ENCODE data around the gene ZNF787. TPM values are rescaled to one million over a fixed set of nuclear protein-coding genes. Genes with fewer than 3 reads are reported as not detected.

The ZNF787 gene
- total and polyA plus RNA-seq, 2 of the 13 experiments (the other 11 are each of a cell fraction or from before 2014, with no cell fraction given): 15.1 to 42.8 TPM

GRCh38 chr19:56121180-56122167, at the start of gene ZNF787 (continued):
- no peak for TF ChIP-seq PREB (CRISPR knock-in tag; IDR thresholded peaks at IDR 0.05)
- TF ChIP-seq ZNF589 (CRISPR knock-in tag; conservative IDR thresholded peaks at IDR 0.05): peak; percentile 55; the same call in 1 of the 2 replicates
- peak; percentile 24; the same call in 1 of the 2 replicates for TF ChIP-seq BCL6 (CRISPR knock-in tag; IDR thresholded peaks at IDR 0.05)
- no peak; the same call in 1 of the 2 replicates for TF ChIP-seq RAD21 (CRISPR knock-in tag; IDR thresholded peaks at IDR 0.05)
- TF ChIP-seq POGZ (CRISPR knock-in tag; IDR thresholded peaks at IDR 0.05): peak; percentile 79
- TF ChIP-seq SRY (CRISPR knock-in tag; IDR thresholded peaks at IDR 0.05): no peak
- no peak for TF ChIP-seq ATF5 (CRISPR knock-in tag; IDR thresholded peaks at IDR 0.05; ENCODE audit: low read depth)
- peak; percentile 95 for TF ChIP-seq ETV5 (CRISPR knock-in tag; IDR thresholded peaks at IDR 0.05; ENCODE audit: borderline replicate concordance)
- TF ChIP-seq MXD3 (CRISPR knock-in tag; IDR thresholded peaks at IDR 0.05): no peak
- TF ChIP-seq MAFF (IDR thresholded peaks at IDR 0.05; ENCODE audit: low read depth, low read length): no peak
- peak; percentile 67; the same call in 1 of the 2 replicates for TF ChIP-seq HOXA3 (CRISPR knock-in tag; IDR thresholded peaks at IDR 0.05)
- TF ChIP-seq ZSCAN29 (CRISPR knock-in tag; conservative IDR thresholded peaks at IDR 0.05): 0 out of 2 replicates have a peak, but pooled peaks have one; percentile 27
- TF ChIP-seq SIN3B (IDR thresholded peaks at IDR 0.05; ENCODE audit: low read length): no peak
- peak; percentile 33; the same call in 1 of the 2 replicates for TF ChIP-seq SAFB2 (CRISPR knock-in tag; IDR thresholded peaks at IDR 0.05; ENCODE audit: borderline replicate concordance, low read depth)
- no peak for TF ChIP-seq NR2F2 (IDR thresholded peaks at IDR 0.05; ENCODE audit: borderline replicate concordance, low read depth)
- peak; percentile 58; the same call in 1 of the 2 replicates for TF ChIP-seq ZNF317 (CRISPR knock-in tag; IDR thresholded peaks at IDR 0.05)
- no peak for TF ChIP-seq ZMAT3 (CRISPR knock-in tag; conservative IDR thresholded peaks at IDR 0.05)
- no peak; the same call in 1 of the 2 replicates for TF ChIP-seq KDM5A (IDR thresholded peaks at IDR 0.05; ENCODE audit: borderline replicate concordance, low read length)
- TF ChIP-seq ZMYM3 (CRISPR knock-in tag; IDR thresholded peaks at IDR 0.05): peak; percentile 59; the same call in 1 of the 2 replicates
- TF ChIP-seq, protein P1, sequence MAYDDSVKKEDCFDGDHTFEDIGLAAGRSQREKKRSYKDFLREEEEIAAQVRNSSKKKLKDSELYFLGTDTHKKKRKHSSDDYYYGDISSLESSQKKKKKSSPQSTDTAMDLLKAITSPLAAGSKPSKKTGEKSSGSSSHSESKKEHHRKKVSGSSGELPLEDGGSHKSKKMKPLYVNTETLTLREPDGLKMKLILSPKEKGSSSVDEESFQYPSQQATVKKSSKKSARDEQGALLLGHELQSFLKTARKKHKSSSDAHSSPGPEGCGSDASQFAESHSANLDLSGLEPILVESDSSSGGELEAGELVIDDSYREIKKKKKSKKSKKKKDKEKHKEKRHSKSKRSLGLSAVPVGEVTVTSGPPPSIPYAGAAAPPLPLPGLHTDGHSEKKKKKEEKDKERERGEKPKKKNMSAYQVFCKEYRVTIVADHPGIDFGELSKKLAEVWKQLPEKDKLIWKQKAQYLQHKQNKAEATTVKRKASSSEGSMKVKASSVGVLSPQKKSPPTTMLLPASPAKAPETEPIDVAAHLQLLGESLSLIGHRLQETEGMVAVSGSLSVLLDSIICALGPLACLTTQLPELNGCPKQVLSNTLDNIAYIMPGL (CRISPR knock-in tag; IDR thresholded peaks at IDR 0.05; ENCODE audit: borderline replicate concordance in 1 of 2, low read depth in 1 of 2): peak; percentile 37 to 76; a peak in 3 of 4 replicates
- no peak for TF ChIP-seq ZNF260 (CRISPR knock-in tag; IDR thresholded peaks at IDR 0.05; ENCODE audit: borderline replicate concordance, low read depth)
- TF ChIP-seq PHB2 (IDR thresholded peaks at IDR 0.05; ENCODE audit: partially characterized antibody): no peak
- TF ChIP-seq GATAD2A (CRISPR knock-in tag; IDR thresholded peaks at IDR 0.05): peak; percentile 32
- TF ChIP-seq ATF7-NPFF (CRISPR knock-in tag; IDR thresholded peaks at IDR 0.05; ENCODE audit: low read depth): no peak
- no peak for TF ChIP-seq FIP1L1 (IDR thresholded peaks at IDR 0.05; ENCODE audit: borderline replicate concordance, insufficient read depth, low read depth, low read length)
- peak; percentile 91 for TF ChIP-seq HNRNPK (IDR thresholded peaks at IDR 0.05; ENCODE audit: low read depth, low read length, poor library complexity, severe bottlenecking)

Data from HepG2 (cell line).